Activated effector memory CD4-positive, alpha-beta T cell treated with Interleukin-2 at 50 U/mL for 16 hours (primary cell): ENCODE measurements around the gene HSPA12A.

Source experiments
- DNase-seq: peaks from one replicate; pipeline ENCODE4 v3.0.0-alpha.2; 2020

Gene HSPA12A

DNA sequence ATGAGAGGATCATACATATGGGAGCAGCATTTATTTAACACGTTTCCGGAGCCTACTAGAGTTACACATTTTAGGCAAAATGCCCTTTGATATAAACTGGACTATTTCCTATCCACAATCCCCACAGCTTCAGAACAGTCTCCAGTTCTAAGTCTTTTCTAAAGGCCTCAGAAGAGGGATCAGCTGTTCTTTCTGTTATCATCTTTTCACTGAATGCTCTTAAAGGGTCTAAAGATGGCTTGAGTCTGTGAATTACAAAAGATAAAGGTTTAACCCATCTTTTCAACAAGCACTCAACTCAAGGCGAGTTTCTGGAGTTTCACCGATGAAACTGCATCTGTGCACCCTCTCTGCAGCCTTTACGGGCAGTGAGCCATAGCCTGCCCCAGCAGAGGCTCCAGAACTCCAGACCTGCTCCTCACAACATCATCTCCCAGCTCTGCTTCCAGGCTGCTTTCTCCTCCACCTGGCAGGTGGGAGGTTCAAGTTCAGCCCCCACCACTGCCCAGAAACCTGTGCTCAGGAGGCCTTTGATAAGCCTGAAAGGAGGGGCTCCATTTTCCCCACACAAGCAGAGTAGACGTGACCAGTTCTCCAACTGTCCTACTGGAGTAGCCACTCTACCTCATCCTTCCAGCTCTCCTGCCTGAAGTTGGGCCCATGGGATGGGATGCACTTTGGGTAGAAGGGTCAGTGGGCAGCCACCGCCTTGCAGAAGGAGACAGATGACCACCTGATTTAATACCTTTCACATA, 53.4 kb downstream of the HSPA12A start:
- no peak for DNase-seq

DNA sequence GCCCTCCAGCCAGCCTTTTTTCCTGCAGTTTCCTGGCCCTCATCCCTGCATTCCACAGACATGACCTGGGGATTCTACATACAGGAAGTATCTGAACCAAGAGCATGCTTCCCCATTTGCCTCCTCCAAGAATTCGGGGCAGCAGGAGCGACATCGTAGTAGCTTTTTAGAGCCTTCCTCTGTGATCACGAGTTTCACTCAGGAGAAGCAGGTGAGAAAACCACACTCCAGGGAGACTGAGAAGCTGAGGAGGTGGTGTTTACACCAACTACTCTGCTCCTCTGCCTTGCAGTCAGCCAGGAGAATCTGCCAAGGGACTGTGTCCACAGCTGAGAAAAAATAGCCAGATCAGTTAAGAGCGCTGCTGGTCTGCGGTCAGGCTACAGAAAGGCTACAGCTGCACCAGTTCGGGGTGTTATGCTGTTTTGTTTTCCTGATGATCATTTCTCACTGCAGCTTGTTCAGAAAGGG, 54.1 kb downstream of the HSPA12A start:
- no peak for DNase-seq

DNA sequence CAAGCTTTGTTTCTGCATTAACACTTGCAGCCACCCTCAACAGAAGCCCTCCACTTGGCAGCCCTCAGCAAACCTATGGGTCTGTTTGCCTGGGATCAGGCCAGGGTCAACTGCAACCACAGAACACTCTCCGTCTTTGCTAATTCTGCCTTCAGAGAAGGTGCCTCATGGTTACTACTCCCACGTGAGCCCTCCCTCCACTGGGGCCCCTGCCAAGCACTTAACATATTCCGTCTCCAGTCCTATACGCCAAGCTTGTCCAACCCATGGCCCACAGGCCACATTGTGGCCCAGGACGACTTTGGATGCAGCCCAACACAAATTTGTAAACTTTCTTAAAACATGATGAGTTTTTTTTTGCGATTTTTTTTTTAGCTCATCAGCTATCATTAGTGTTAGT, 54.7 kb downstream of the HSPA12A start:
- no peak for DNase-seq

- no peak for DNase-seq
These were observed 55.7 kb downstream of the HSPA12A start for GRCh38 chr10:116686632-116687031.

DNA sequence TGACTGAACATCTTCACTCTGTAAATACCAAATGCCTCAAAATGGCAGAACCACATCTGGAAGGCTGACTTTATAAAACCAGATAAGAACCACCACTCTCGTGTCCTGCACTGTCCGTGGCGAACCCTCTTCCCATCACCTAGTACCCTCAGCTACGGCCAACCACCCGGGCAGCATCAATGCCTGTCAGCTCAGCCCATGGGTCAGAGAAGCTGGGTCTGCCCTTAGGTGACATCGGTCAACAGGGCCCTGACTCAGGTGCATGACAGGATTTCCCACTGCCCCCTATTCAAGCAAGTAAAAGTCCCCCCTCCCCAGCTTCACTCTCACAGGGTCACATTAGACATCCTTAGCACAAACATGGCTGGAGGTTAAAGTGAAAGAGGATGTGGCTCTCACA, 56.6 kb downstream of the HSPA12A start:
- DNase-seq = no peak

DNA sequence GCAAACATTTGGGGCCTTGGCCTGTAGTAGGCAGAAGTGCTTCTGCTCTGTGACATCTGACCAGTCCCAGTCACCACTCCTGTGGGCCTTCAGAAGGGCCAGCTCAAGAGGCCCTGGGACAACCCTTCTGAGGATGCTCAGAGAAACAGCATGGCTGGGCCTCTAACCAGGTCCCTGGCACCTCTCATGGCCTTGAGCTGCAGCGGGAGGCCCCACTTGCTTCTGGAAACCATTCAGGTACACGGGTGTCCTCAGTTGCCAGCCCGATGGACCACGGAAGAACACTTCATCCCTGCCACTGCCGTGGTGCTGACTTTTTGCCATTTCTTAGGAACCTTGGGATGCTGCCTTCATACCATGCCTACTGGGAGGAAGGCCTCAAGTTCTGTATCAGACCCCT, 57.6 kb downstream of the HSPA12A start:
- no peak for DNase-seq

DNA sequence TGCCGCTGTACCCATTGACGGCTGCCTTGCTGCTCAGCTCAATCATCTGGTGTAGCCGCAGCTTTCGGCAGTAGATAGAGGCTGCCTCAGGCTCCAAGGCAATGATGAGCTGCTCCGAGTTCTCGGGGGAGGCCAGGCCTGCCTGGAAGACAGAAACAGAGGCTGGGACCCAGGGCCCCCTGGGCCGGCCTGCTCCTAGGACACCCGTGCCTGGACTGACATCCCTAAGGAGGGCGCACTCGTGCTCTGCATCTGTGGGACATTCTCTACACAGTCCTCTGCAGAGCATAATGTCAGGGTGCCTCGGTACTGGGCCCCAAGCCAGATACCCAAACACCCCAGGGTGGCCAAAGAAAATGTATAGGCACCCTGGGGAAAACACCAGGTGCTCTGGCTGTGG, 58.5 kb downstream of the HSPA12A start:
- DNase-seq = no peak

DNA sequence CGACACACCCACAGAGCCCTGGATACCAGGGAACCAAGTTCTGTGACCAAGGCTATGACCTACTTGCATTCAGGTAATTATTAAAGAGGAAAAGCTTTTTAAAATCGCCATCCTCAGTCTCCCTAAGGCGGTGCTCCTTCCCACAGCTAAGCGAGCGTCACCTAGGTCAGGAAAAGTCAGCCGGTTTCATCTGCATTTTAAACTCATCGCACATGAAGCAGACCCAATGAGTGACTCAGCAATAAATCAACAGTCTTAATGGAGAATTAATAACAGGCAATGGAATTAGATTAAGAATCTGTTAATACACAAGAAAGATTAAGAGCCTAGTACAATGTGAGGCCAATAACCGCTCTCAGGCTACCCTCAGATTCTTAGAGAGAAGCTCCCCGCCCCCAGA, 59.2 kb downstream of the HSPA12A start:
- DNase-seq = no peak

DNA sequence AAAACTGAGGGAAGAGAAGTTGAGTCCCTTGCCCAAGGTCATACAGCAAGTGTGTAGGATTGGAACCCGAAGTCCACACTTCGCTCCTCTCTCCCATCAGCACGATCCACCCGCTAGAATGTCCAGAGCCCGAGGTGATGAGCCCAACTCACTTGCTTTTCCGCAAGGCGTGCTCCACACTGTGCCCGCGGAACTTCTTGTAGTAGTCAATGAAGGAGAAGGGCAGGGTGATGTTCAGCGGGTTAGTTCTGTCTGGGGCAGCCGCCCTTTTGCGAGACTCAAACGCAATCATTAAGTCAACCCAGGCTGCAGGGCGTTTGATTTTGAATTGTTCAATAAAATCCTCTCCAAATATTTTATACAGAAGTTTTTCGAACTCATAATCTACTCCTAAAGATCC, 63.0 kb downstream of the HSPA12A start:
- no peak for DNase-seq

GRCh38 chr10:116676633-116677032, 65.7 kb downstream of the HSPA12A start:
- DNase-seq = no peak

- DNase-seq = no peak
These were observed 66.2 kb downstream of the HSPA12A start for GRCh38 chr10:116676118-116676517.

DNA sequence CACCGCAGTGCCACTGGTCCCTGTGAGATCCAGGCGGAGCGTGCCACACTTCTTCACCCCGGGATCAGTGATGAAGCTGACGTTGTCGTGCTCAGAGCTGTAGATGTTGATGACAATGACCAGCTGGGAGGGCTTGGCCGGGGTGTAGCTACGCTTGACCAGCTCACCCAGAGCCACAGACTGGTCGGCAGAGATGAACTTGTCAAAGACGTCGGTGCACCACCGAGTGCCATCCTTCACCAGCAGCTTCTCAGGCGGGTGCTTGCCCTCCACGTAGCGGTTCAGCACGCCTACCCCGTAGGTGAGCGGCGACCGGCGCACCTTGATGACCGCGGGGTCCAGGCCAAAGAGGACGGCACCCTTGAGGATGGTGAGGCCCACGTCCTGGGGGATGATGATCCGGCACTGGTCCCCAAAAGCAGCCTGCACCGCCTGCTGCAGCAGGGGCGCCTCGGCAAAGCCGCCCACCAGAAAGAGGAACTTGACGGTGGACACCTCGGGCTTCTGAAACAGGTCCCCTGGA, 67.4 kb downstream of the HSPA12A start:
- no peak for DNase-seq

GRCh38 chr10:116673866-116674265, 68.5 kb downstream of the HSPA12A start:
- no peak for DNase-seq

DNA sequence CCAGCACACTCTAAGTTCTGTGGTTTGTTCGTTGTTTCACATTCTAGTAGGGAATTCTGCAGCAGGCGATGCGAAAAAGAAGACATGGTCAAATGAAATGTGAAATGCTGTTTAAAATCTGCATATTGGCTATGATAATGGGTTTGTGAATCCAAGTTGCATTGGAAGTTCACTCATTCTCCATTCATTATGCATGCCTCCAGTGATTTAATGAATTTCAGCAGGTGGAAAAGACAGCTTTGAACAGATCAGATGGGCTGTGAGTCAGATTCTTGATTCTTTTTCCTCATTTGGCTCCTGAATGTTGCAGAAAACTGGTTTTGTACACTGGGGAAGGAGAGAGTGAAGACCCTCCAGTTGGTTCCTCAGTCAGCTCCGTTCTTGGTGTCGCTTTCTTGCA, 69.5 kb downstream of the HSPA12A start:
- no peak for DNase-seq

GRCh38 chr10:116671274-116671926, 71.0 kb downstream of the HSPA12A start:
- no peak for DNase-seq

DNA sequence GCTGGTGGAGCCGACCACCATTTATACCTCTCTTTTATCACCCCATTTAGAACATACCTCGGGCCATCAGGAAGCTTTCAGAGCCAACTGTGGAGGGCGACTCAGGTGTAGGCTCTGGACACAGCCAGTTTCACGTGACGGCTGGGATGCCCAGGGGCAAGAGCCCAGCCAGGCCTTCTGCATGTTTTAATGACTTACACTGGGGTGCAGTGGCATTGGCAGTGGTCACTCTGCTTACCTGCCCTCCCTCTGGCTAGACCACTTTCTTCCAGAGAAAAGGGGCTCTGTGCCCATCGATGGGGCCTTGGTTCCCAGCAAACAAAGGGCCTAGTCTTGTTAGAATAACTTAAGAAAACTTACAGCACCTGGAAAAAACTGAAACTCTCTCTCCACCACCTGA, 71.7 kb downstream of the HSPA12A start:
- no peak for DNase-seq

GRCh38 chr10:116669832-116670644, 72.3 kb downstream of the HSPA12A start:
- DNase-seq = no peak

GRCh38 chr10:116669080-116669479, 73.3 kb downstream of the HSPA12A start:
- DNase-seq = no peak

DNA sequence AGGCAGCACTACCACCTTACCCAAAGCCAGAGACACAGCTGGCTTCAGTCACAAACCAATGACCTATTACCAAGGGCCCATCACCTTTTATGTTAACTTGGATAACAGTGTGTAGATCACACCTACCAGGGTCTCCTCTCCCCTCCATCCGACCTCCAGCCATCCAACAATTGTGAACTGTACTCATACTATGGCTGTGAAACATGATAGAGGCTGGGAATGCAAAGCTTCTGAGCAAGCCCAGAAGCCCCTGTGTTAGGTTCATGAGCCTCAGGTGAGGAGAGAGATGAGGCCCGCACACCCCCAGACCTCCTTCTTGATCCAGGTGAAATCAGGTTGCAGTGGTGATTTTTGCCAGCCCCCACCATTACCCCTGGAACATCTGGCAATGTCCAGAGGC, 73.9 kb downstream of the HSPA12A start:
- DNase-seq = no peak

DNA sequence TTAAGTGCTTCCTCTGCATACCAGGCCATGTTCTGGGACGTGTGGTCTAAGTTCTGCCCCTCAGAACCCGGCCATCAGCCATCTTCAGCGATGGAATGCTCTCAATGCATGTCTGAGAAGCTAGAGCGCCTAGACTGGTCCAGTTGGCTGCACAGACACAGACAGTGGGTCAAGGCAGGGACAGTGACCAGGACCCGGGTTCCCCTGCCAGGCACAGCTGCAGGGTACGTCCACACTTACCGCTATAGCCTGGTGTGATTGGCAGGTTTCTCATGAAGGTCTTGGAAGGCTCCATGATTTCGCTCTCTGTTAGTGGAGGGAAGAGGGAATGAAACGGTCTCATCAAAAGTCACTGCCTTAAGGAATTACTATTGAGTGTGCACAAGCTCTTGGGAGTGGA, 74.3 kb downstream of the HSPA12A start:
- DNase-seq = no peak

- no peak for DNase-seq
These were observed 74.9 kb downstream of the HSPA12A start for GRCh38 chr10:116667484-116667883.

- no peak for DNase-seq
These were observed 76.7 kb downstream of the HSPA12A start for GRCh38 chr10:116665541-116666125.

GRCh38 chr10:116664631-116665030, 77.7 kb downstream of the HSPA12A start:
- DNase-seq = no peak
